ENCODE data around the gene EFR3B. TPM values are rescaled to one million over a fixed set of nuclear protein-coding genes. Genes with fewer than 3 reads are reported as not detected.

Gene EFR3B
- total RNA-seq, 1 experiment from 2014 or later = 8.9 TPM

GRCh38 chr2:25055376-25055920, 13.6 kb downstream of the EFR3B start:
- no peaks in the 10 kb centered on the region for H3K27me3 Mint-ChIP-seq (ENCODE audit: low read depth)
- POLR2A ChIA-PET = interaction anchor here (0.6 kb wide), 1 partner anchor 1652 kb away, joined by 4 read pairs; no protein-coding TSS in a partner anchor
- no peak overlapping the region for H3K4me3 Mint-ChIP-seq
- peaks cover 11% of the 10 kb centered on the region for H3K4me1 Mint-ChIP-seq
- CTCF ChIA-PET = interaction anchor here (1.2 to 2.7 kb wide), 2 partner anchors 8 to 74 kb away, joined by 4 to 12 read pairs; no protein-coding TSS in a partner anchor
- no peaks in the 10 kb centered on the region for H3K36me3 Mint-ChIP-seq
- TF ChIP-seq CTCF (IDR thresholded peaks at IDR 0.05) (no peak), FOXK1 (CRISPR knock-in tag; IDR thresholded peaks at IDR 0.05) (no peak), PRDM15 (CRISPR knock-in tag; IDR thresholded peaks at IDR 0.05) (no peak), FOXP1 (CRISPR knock-in tag; IDR thresholded peaks at IDR 0.05; ENCODE audit: borderline replicate concordance) (no peak), IRF1 (CRISPR knock-in tag; IDR thresholded peaks at IDR 0.05) (no peak), SOX15 (CRISPR knock-in tag; IDR thresholded peaks at IDR 0.05) (no peak), ZBTB21 (CRISPR knock-in tag; IDR thresholded peaks at IDR 0.05; ENCODE audit: borderline replicate concordance) (no peak), ZNF317 (CRISPR knock-in tag; IDR thresholded peaks at IDR 0.05; ENCODE audit: borderline replicate concordance, low read depth) (no peak), ATF1 (CRISPR knock-in tag; IDR thresholded peaks at IDR 0.05) (no peak), ERG (CRISPR knock-in tag; IDR thresholded peaks at IDR 0.05) (no peak), CREM (CRISPR knock-in tag; IDR thresholded peaks at IDR 0.05) (no peak), E2F1 (CRISPR knock-in tag; IDR thresholded peaks at IDR 0.05) (no peak), GABPB1 (CRISPR knock-in tag; IDR thresholded peaks at IDR 0.05) (no peak), PREB (CRISPR knock-in tag; IDR thresholded peaks at IDR 0.05; ENCODE audit: borderline replicate concordance) (no peak), PRRX2 (CRISPR knock-in tag; IDR thresholded peaks at IDR 0.05) (no peak), CREB1 (CRISPR knock-in tag; IDR thresholded peaks at IDR 0.05) (no peak), ATF2 (CRISPR knock-in tag; IDR thresholded peaks at IDR 0.05; ENCODE audit: borderline replicate concordance, low read depth) (no peak), NFYB (CRISPR knock-in tag; conservative IDR thresholded peaks at IDR 0.05; ENCODE audit: low read depth) (no peak)
- no peak overlapping the region for H3K27ac Mint-ChIP-seq
- ATAC-seq = no peak
- DNase-seq (ENCODE audit: low spot score) = no peak
- no peaks in the 10 kb centered on the region for H3K9me3 Mint-ChIP-seq

Measured in WTC11 (cell line).